GM04503 (cell line): ENCODE results near the gene CHERP.
"Not testable (repeated sequence)": the region's sequence is repeated elsewhere in the genome, so short reads cannot be mapped to it uniquely, and the experiment has no call there.

Experiments used
- DNase-seq: peaks from one replicate; pipeline ENCODE4 v3.0.0-alpha.2; 2012; ENCODE audit warnings: low read depth

CHERP gene

GRCh38 chr19:16476401-16476800 is 65.8 kb downstream of the CHERP start:
- DNase-seq = no peak

GRCh38 chr19:16473875-16474392 is 68.3 kb downstream of the CHERP start:
- no peak for DNase-seq

- no peak for DNase-seq
Observed at GRCh38 chr19:16472992-16473391, 69.2 kb downstream of the CHERP start.

GRCh38 chr19:16472559-16472899 is 69.7 kb downstream of the CHERP start:
- DNase-seq = not testable (repeated sequence)

- no peak for DNase-seq
Observed at GRCh38 chr19:16470911-16471811, 71.1 kb downstream of the CHERP start.

- no peak for DNase-seq
Observed at GRCh38 chr19:16470541-16470910, 71.7 kb downstream of the CHERP start.
